Esophagus squamous epithelium (tissue), 5 donors: ENCODE data around the gene BTNL9. TPM values are rescaled to one million over a fixed set of nuclear protein-coding genes. Genes with fewer than 3 reads are reported as not detected.
"Not testable (repeated sequence)": the region's sequence is repeated elsewhere in the genome, so short reads cannot be mapped to it uniquely, and the experiment has no call there.

ENCODE experiments used
- DNase-seq: peaks from one replicate; lab custom pipeline; 2025; lab: John Stamatoyannopoulos, UW
- H3K27ac ChIP-seq, 4 donors: fragments of 200-600 bp; sonication (generic); one replicate each; pipeline ENCODE4 v1.5.1; 2016 to 2019; ENCODE audit warnings: mild to moderate bottlenecking in 1 of 4
- H3K27me3 ChIP-seq, 4 donors: fragments of 200-600 bp; sonication (generic); 1 replicate in 3 of 4; 2 replicates in 1 of 4; pipeline versions ENCODE4 v1.5.1 to v1.6.0; 2017 to 2021; ENCODE audit warnings: antibody characterized with exemption in 1 of 4
- H3K36me3 ChIP-seq, 3 donors: fragments of 200-600 bp; sonication (generic); one replicate each; pipeline ENCODE4 v1.5.1; 2016 to 2019
- H3K4me1 ChIP-seq, 3 donors: fragments of 200-600 bp; sonication (generic); one replicate each; pipeline ENCODE4 v1.5.1; 2017 to 2019
- H3K4me3 ChIP-seq, 4 donors: fragments of 200-600 bp; sonication (generic); 1 replicate in 3 of 4; 2 replicates in 1 of 4; pipeline ENCODE4 v1.5.1; 2016 to 2019; ENCODE audit warnings: mild to moderate bottlenecking in 2 of 4, moderate library complexity in 1 of 4
- H3K9me3 ChIP-seq, 3 donors: fragments of 200-600 bp; sonication (generic); one replicate each; pipeline ENCODE4 v1.5.1; 2016 to 2019
- CTCF ChIP-seq, 6 experiments: fragments of 450-650 bp in 4 of 6; fragments of 200-600 bp in 2 of 6; sonication (generic) in 2 of 6; IDR thresholded peaks; one replicate each; pipeline ENCODE4 v1.5.1; 2016 to 2019; ENCODE audit warnings: antibody characterized with exemption in 6 of 6, mild to moderate bottlenecking in 4 of 6, moderate library complexity in 4 of 6
- POLR2A ChIP-seq, 4 donors: fragments of 450-650 bp; IDR thresholded peaks; one replicate each; pipeline ENCODE4 v1.6.1; 2017; ENCODE audit warnings: antibody characterized with exemption in 4 of 4, mild to moderate bottlenecking in 4 of 4, moderate library complexity in 3 of 4
- WGBS, 2 donors: methylation state at CpG; one replicate each; pipeline ENCODE4 v1.1.5; 2018; 5-methylcytosine and 5-hydroxymethylcytosine counted together
- intact Hi-C: fragments of 100-400 bp; cut with DNase I; formaldehyde crosslinking; loops from one replicate; pipeline ENCODE4 v1.15.0; 2022
- total RNA-seq, 4 donors: library from RNA; depleted of rRNA; stranded (reverse); fragments of >200 nt; gene quantifications; one replicate each; pipeline ENCODE4 v1.1.0, GENCODE V29; 2016
- donor health status: DM: yes; HTN: yes; CAD: no.

The BTNL9 gene
- total RNA-seq, 4 donors from 2014 or later = 0.75 to 27.7 (median 4.1) TPM

GRCh38 chr5:181044093-181044599 is 4.1 kb downstream of the BTNL9 start:
- WGBS, 2 donors = 59 to 82% methylated on average over 6 to 7 of the region's 10 CpGs
- TF ChIP-seq CTCF (IDR thresholded peaks at IDR 0.05) = no peak
- TF ChIP-seq POLR2A (IDR thresholded peaks at IDR 0.05) = no peak
- no peak overlapping the region for H3K4me3 ChIP-seq
- no peaks in the 10 kb centered on the region for H3K36me3 ChIP-seq
- peak overlapping the region in 2 of 4 donors; percentile 3 to 34 for H3K27ac ChIP-seq
- no peaks in the 10 kb centered on the region for H3K4me1 ChIP-seq
- intact Hi-C loops = no loop called here
- no peaks in the 10 kb centered on the region for H3K9me3 ChIP-seq
- peaks cover 0 to 92% (median 1%) of the 10 kb centered on the region in 4 donors for H3K27me3 ChIP-seq
- DNase-seq = no peak

- WGBS, 2 donors = 56% methylated on average over 7 to 11 of the region's 11 CpGs
Observed at GRCh38 chr5:181044662-181045305, 4.7 kb downstream of the BTNL9 start.

GRCh38 chr5:181045316-181045715 is 5.2 kb downstream of the BTNL9 start:
- Histone ChIP-seq H3K27ac (peak overlapping the region in 2 of 4 donors; percentile 5 to 39), H3K36me3 (no peaks in the 10 kb centered on the region), H3K9me3 (no peaks in the 10 kb centered on the region), H3K4me1 (no peaks in the 10 kb centered on the region), H3K4me3 (peak overlapping the region in 1 of 4 donors; percentile 3), H3K27me3 (peaks cover 0 to 94% (median 1%) of the 10 kb centered on the region in 4 donors)
- WGBS, 2 donors = 27 to 46% methylated on average over 8 to 10 of the region's 10 CpGs
- no peak for DNase-seq
- TF ChIP-seq CTCF (IDR thresholded peaks at IDR 0.05) (no peak), POLR2A (IDR thresholded peaks at IDR 0.05) (no peak)
- intact Hi-C loops = no loop called here

More at GRCh38 chr5:181044662-181045305, 4.7 kb downstream of the BTNL9 start:
- H3K4me3 ChIP-seq = no peak overlapping the region
- no peaks in the 10 kb centered on the region for H3K4me1 ChIP-seq
- H3K27me3 ChIP-seq = peaks cover 0 to 94% (median 1%) of the 10 kb centered on the region in 4 donors
- DNase-seq = no peak
- no peaks in the 10 kb centered on the region for H3K36me3 ChIP-seq
- no peaks in the 10 kb centered on the region for H3K9me3 ChIP-seq
- H3K27ac ChIP-seq = peak overlapping the region in 2 of 4 donors; percentile 34 to 39
- TF ChIP-seq CTCF (IDR thresholded peaks at IDR 0.05) (no peak), POLR2A (IDR thresholded peaks at IDR 0.05) (no peak)
- intact Hi-C loops = no loop called here

- DNase-seq, H3K4me1 ChIP-seq, H3K4me3 ChIP-seq, H3K36me3 ChIP-seq, H3K27ac ChIP-seq, H3K9me3 ChIP-seq, intact Hi-C loops: not testable (repeated sequence)
- WGBS, 2 donors = 18 to 40% methylated on average over 1 of the region's 1 CpG
- peaks cover 0 to 94% (median 1%) of the 10 kb centered on the region in 4 donors for H3K27me3 ChIP-seq
Observed at GRCh38 chr5:181045857-181046256, 5.8 kb downstream of the BTNL9 start.

- H3K27ac ChIP-seq = no peak overlapping the region
- H3K4me3 ChIP-seq = no peak overlapping the region
- intact Hi-C loops = no loop called here
- peaks cover under 1 to 19% (median 4%) of the 10 kb centered on the region in 3 donors for H3K4me1 ChIP-seq
- TF ChIP-seq CTCF (IDR thresholded peaks at IDR 0.05) (no peak), POLR2A (IDR thresholded peaks at IDR 0.05) (no peak)
- H3K9me3 ChIP-seq = no peaks in the 10 kb centered on the region
- H3K36me3 ChIP-seq = no peaks in the 10 kb centered on the region
- DNase-seq = no peak
- peaks cover 0 to 95% (median 4%) of the 10 kb centered on the region in 4 donors for H3K27me3 ChIP-seq
- 70 to 84% methylated on average over 2 of the region's 2 CpGs for WGBS, 2 donors
Observed at GRCh38 chr5:181047288-181047687, 7.2 kb downstream of the BTNL9 start.
